GM21515 (cell line): ENCODE measurements around the gene MAP1LC3C.
"Not testable (repeated sequence)": the region's sequence is repeated elsewhere in the genome, so short reads cannot be mapped to it uniquely, and the experiment has no call there.

Experiments
- ATAC-seq: cut with Tn5 transposase; IDR thresholded peaks from one replicate; pipeline ENCODE4 v1.9.1; 2021; ENCODE audit not compliant: unreplicated experiment

Gene MAP1LC3C

DNA sequence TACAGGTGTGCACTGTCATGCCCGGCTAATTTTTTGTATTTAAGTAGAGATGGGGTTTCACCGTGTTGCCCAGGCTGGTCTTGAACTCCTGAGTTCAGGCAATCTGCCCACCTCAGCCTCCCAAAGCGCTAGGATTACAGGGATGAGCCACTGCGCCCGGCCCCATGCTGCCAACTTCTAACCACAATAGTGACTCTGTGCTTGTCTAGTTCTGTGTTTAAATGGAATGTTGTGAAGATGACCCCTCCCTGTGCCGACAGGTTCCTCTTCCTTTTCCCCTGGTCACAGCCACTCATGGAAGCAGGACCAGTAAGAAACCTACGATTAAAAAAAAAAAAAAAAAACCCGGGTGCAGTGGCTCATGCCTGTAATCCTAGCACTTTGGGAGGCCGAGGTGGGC is 4.7 kb downstream of the MAP1LC3C start:
- ATAC-seq = no peak

DNA sequence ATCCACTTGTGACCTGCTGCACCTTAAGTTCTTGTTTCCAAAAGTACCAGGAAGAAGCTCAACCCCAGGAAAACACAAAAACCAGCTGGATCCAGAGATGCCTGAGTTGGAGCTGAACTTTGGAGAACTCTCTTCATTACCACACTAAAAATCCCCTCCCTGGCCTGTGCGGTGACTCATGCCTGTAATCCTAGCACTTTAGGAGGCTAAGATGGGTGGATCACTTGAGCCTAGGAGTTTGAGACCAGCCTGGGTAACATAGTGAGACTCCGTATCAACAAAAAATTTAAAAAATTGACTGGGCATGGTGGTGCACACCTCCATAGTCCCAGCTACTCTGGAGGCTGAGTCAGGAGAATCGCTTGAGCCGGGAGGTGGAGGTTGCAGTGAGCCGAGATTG is 6.2 kb downstream of the MAP1LC3C start:
- no peak for ATAC-seq

DNA sequence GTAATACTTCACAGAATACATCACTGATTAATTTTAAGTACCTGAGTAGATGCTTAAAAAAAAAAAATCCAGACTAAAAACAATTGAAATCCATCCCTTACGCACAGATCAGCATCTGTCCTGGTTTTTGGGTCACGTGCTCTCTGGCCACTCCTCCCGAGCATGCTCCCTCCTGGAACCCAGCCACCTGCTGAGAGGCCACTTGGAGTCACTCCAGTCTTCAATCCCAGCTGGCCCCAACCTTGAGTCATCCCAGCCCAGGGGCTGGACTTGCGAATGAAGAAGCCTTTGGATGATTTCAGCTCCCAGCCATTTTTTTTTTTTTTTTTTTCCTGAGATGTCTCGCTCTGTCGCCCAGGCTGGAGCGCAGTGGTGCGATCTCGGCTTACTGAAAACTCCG is 8.9 kb downstream of the MAP1LC3C start:
- ATAC-seq = no peak

DNA sequence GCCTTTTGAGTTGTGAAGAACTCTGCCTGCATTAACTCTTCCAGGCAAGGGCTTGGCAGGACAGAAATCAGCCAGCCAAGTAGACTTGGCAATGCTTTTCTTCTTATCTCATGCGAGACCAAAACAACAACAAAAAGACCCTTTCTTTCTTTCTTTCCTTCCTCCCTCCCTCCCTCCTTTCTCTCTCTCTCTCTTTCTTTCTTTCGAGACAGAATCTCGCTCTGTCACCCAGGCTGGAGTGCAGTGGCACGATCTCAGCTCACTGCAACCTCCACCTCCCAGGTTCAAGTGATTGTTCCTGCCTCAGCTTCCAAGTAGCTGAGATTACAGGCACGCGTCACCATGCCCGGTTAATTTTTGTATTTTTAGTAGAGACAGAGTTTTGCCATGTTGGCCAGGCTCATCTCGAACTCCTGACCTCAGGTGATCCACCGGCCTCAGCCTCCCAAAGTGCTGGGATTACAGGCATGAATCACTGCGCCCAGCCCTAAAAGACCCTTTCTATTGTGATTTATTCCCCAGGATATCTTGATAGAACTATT is 10.4 kb downstream of the MAP1LC3C start:
- not testable (repeated sequence) for ATAC-seq

DNA sequence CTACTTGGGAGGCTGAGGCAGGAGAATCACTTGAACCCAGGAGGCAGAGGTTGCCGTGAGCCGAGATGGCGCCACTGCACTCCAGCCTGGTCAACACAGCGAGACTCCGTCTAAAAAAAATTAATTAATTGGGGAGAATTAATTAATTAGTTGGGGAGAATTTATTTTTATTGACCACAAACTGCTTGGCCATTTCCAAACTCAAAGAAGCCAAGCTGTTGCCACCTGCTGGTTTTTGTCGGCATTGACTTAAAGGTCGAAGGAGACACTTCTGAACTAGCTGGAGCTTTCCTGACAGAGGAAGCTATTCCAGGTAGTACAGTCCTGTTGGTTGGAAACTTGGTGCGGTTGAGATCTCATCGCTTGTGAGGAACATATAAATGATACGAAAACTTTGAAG is 13.1 kb downstream of the MAP1LC3C start:
- ATAC-seq = peak; percentile 63

DNA sequence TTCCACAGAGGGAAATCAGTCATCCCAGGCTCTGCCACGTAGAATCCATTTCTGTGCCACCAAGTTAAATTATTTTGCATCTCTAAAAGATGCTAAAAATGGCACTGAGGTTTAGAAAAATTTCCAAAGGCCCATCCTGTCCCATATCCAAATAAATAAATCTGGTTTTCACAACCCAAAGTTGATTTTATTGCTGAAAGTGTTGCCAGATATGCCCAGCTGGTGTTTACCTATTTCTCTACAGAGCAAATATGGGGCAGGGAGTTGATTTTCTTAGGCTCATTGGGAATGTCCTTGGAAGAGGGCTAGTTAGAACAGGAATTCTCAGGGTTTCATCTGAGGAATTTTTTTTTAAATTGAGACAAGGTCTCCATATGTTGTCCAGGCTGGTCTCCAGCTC is 19.0 kb downstream of the MAP1LC3C start:
- no peak for ATAC-seq

DNA sequence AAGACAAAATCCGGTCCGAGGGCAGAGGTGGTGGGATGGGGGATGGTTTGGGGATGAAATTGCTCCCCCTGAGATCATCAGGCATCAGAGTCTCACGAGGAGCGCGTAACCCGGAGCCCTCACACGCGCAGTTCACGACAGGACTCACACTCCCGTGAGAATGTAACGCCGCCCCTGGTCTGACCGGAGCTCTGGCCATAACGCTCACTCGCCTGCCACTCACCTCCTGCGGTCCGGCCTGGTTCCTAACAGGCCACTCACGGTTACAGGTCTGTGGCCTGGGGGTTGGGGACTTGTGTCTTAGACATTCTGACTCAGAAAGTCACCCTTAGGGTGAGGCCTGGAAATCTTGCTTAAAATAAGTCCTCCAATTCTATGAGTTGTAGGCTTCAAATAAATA is 19.8 kb downstream of the MAP1LC3C start:
- ATAC-seq = no peak

DNA sequence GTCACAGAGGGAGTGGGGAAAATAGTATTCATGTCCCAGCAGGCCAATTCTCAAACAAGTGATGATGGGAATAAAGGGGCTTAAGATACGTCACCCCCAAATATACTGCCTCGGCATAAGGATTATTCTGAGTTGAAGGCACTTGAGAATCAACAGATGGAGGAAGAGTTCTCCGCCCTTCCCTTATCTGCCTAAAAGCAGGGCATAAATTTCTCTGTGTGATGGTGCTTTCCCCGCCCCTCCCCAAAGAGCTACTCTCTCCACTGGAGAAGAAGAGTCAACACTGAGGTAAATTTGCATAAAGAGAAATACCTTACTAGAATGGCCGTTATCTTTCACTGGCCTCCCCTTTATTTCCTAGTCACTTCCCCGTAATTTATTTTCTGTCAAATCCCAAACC is 22.7 kb downstream of the MAP1LC3C start:
- ATAC-seq = no peak

DNA sequence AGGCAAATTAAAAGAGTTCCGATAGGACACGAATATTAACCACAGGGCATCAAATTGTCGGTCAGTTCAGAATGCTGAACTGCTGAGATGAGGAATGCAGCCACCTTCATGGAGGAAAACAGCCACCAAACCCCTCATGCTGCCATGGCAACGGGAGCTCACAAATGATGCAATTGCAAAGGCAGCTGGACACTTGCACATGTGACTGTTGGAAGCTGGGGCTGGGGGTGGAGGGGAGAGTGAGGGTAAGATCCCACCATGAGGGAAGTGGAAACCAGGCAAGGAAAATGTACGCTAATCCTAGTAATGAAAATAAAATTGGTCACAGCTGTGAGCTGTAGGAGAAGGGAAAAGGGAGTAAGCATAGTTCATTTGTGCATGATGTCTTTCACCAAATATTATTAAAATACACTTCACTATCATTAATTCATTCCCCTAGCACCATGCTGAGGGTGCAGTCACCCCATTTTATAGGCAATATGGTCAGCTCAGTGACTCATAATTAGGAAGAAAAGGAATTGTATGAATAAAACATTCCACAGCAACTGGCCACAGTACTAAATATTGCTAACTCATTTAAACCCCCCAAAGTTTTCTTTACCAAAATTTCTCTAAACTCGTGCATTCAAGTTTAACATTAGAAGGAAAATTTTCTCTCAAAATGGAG is 26.1 kb downstream of the MAP1LC3C start:
- ATAC-seq = no peak

DNA sequence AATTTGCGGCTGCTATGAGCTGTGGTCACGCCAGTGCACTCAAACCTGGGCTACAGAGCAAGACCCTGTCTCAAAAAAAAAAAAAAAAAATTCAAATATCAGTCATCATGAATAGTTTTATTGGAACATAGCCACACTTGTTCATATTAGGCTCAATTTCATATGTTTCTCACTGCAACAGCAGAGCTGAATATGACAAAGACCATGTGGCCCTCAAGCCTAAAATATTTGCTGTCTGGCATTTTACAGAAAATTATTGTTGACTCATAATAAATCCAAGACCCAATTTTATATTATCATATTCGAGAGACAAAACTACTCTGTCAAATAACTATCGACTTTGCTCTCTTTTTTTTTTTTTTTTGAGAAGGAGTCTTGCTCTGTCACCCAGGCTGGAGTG is 30.3 kb downstream of the MAP1LC3C start:
- ATAC-seq = no peak

DNA sequence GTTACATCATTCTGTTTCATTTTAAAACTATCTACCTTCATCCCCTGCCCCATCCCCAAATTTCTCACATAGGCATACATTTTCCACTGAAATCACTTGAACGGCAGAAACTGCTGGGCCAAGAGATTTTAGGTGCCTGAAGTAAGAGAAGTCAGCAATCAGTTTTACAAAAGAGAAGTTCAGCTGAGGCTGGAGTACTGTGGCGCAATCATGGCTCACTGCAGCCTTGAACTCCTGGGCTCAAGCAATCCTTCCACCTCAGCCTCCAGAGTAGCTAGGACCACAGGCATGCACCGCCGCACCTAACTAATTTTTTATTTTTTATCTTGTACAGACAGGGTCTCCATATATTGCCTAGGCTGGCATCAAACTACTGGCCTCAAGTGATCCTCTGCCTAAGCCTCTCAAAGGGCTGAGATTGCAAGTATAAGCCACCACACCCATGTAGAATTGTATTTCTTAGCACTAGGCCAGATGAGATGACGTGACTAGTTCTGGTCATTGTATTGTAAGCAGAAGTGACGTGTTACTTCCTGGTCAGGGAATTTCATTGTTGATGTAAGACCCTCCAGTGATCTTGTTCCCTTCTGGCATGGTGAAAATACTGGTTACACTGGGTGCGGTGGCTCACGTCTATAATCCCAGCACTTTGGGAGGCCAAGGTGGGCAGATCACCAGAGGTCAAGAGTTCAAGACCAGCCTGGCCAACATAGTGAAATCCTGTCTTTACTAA is 34.2 kb downstream of the MAP1LC3C start:
- ATAC-seq = no peak

DNA sequence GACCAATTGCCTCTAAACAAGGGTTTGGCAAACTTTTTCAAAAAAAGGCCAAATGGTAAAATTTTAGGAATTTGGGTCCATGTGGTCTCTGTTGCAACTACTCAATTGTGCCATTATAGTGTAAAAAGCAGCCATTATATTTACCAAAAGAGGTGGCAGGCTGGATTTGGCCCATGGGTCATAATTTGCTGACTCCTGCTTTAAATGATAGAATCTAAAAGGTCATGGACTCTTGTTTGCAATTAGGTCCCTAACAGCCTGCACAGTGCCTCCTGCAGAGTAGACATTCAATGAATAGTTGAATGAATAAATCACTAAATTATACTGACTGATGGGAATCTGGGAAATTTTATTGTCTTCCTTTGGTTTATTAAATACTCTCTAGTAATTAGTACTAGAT is 35.2 kb downstream of the MAP1LC3C start:
- ATAC-seq = no peak

DNA sequence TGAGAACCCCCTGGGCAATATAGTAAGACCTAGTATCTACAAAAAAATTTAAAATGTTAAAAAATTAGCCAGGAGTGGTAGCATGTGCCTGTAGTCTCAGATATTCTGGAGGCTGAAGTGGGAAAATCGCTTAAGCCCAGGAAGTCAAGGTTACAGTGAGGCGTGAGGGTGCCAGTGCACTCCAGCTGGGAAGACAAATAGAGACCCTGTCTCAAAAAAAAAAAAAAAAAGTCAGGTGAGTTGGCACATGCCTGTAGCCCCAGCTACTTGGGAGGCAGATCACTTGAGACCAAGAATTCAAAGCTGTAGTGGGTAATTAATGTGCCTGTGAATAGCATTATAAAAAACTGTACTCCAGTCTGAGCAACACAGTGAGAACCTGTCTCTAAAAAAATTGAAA is 36.7 kb downstream of the MAP1LC3C start:
- ATAC-seq = no peak

DNA sequence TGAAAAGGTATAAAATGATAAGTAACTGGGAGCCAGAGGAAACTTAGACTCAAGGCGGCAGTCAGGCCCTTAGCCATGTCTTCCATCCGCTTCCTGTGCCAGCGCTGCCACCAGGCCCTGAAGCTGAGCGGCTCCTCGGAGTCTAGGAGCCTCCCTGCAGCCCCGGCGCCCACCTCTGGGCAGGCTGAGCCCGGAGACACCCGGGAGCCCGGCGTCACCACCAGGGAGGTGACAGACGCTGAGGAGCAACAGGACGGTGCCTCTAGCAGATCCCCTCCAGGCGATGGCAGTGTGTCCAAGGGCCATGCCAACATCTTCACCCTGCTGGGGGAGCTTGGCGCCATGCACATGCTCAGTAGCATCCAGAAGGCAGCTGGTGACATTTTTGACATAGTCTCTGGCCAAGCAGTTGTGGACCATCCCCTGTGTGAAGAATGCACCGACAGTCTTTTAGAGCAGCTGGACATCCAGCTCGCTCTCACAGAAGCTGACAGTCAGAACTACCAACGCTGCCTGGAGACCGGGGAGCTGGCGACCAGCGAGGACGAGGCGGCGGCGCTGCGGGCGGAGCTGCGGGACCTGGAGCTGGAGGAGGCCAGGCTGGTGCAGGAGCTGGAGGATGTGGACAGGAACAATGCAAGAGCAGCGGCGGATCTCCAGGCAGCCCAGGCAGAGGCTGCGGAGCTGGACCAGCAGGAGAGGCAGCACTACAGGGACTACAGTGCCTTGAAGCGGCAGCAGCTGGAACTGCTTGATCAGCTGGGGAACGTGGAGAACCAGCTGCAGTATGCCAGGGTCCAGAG is 41.0 kb downstream of the MAP1LC3C start, which contains the start of gene BECN2:
BECN2 (plus strand) TSS at position 76 of the 803 bp plus-strand sequence; CDS start at position 76, 0 bp downstream.
- no peak for ATAC-seq

DNA sequence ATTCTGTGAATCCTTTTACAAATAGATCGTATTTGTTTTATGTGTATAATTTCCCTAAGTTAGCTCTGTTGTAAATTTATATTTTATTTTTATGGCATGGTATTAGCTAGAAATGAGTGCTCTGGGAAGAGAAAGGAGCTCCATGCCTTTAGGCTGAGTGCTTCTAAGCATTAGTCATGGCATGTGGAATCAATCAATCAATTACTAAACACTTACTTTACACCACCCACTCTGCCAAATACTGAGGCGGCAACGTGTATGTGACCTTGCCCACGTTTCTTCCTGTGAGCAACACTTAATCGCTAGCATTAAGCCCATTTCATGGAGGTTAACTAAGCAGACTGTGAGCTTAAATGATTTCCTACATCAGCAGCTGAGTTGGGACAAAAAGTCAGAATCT is 48.5 kb downstream of the MAP1LC3C start:
- ATAC-seq = no peak

DNA sequence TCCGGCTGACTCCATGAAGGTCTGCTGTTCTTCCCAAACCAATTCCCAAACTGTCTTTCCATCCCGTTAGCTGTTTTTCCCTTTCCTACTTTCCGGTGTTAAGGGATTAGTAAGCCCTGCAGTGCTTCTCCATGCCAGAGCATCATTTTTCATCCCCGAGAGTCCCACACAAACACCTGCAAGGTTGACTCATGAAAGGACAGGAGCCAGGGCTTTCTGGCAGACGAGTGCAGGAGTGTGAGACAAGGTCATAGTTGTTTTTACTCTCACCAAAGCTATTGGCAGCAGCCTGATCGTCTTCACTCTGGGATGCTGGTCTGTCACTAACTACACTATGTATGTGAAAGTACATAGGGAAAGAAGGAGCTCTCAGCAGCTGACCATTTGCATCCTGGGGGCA is 51.5 kb downstream of the MAP1LC3C start:
- no peak for ATAC-seq
